Gastrocnemius medialis (tissue), 4 donors: ENCODE results near the gene COL4A3. TPM values are rescaled to one million over a fixed set of nuclear protein-coding genes. Genes with fewer than 3 reads are reported as not detected.

Experiments used
- ATAC-seq, 2 donors: fragments of 150-250 bp; one replicate each; pipeline ENCODE4 v1.9.1; 2016
- DNase-seq, 2 donors: peaks; one replicate each; pipeline ENCODE4 v3.0.0-alpha.2; 2019
- H3K27ac ChIP-seq, 4 donors: fragments of 200-600 bp; sonication (generic); 1 replicate in 1 of 4; 2 replicates in 3 of 4; pipeline ENCODE4 v1.5.1; 2016 to 2018; ENCODE audit warnings: mild to moderate bottlenecking in 2 of 4, moderate library complexity in 1 of 4
- H3K27me3 ChIP-seq, 3 donors: fragments of 200-600 bp; sonication (generic) in 2 of 3; 1 replicate in 1 of 3; 2 replicates in 2 of 3; pipeline versions ENCODE4 v1.5.1 to v1.6.0; 2016 to 2019; ENCODE audit warnings: mild to moderate bottlenecking in 1 of 3, moderate library complexity in 1 of 3
- H3K36me3 ChIP-seq, 2 donors: fragments of 200-600 bp; sonication (generic) in 1 of 2; one replicate each; pipeline ENCODE4 v1.5.1; 2017 to 2018
- H3K4me1 ChIP-seq, 2 donors: fragments of 200-600 bp; sonication (generic) in 1 of 2; one replicate each; pipeline ENCODE4 v1.5.1; 2016 to 2017; ENCODE audit warnings: mild to moderate bottlenecking in 2 of 2
- H3K4me3 ChIP-seq, 4 donors: fragments of 200-600 bp; sonication (generic) in 3 of 4; 1 replicate in 1 of 4; 2 replicates in 3 of 4; pipeline ENCODE4 v1.5.1; 2016 to 2019; ENCODE audit warnings: mild to moderate bottlenecking in 2 of 4
- H3K9me3 ChIP-seq, 3 donors: fragments of 200-600 bp; sonication (generic) in 2 of 3; 1 replicate in 1 of 3; 2 replicates in 2 of 3; pipeline ENCODE4 v1.5.1; 2016 to 2019
- POLR2A ChIP-seq, 2 donors: fragments of 450-650 bp; IDR thresholded peaks; one replicate each; pipeline ENCODE4 v1.6.1; 2017; ENCODE audit warnings: antibody characterized with exemption in 2 of 2, mild to moderate bottlenecking in 2 of 2, moderate library complexity in 2 of 2
- in situ Hi-C, 4 donors: fragments of 200-750 bp; cut with MboI; loops; one replicate each; pipeline versions ENCODE4 v1.15.0 to v1.8.0; 2017; ENCODE audit warnings: low sequenced_read_pairs in 4 of 4
- intact Hi-C: fragments of 100-400 bp; cut with DNase I; formaldehyde crosslinking; loops from one replicate; pipeline ENCODE4 v1.15.1; 2023; ENCODE audit warnings: low total_unique reads
- total RNA-seq, 4 donors: library from RNA; depleted of rRNA; stranded (reverse); fragments of >200 nt; gene quantifications; one replicate each; pipeline versions ENCODE4 v1.1.0 to v1.2.3, GENCODE V29; 2016
- TF ChIP-seq, protein P1 (sequence below), 5 experiments: fragments of 450-650 bp in 3 of 5; fragments of 200-600 bp in 2 of 5; sonication (generic) in 2 of 5; IDR thresholded peaks in 4 of 5; conservative IDR thresholded peaks in 1 of 5; 1 replicate in 4 of 5; 2 replicates in 1 of 5; pipeline ENCODE4 v1.5.1; 2016 to 2019; ENCODE audit warnings: antibody characterized with exemption in 5 of 5, mild to moderate bottlenecking in 3 of 5, moderate library complexity in 3 of 5

The COL4A3 gene
- total RNA-seq, 4 donors from 2014 or later: 1.9 to 66.8 (median 3.8) TPM

- DNase-seq (peak; percentile 36 to 59), ATAC-seq (peak; percentile 53 to 61)
- Histone ChIP-seq H3K36me3 (no peaks in the 10 kb centered on the region), H3K4me3 (no peak overlapping the region), H3K9me3 (no peaks in the 10 kb centered on the region), H3K4me1 (peaks cover 65 to 68% of the 10 kb centered on the region in 2 donors), H3K27me3 (no peaks in the 10 kb centered on the region), H3K27ac (peak overlapping the region; percentile 79 to 91 (median 84))
- in situ Hi-C loops: no loop called here
- intact Hi-C loops: no loop called here
- TF ChIP-seq, protein P1, sequence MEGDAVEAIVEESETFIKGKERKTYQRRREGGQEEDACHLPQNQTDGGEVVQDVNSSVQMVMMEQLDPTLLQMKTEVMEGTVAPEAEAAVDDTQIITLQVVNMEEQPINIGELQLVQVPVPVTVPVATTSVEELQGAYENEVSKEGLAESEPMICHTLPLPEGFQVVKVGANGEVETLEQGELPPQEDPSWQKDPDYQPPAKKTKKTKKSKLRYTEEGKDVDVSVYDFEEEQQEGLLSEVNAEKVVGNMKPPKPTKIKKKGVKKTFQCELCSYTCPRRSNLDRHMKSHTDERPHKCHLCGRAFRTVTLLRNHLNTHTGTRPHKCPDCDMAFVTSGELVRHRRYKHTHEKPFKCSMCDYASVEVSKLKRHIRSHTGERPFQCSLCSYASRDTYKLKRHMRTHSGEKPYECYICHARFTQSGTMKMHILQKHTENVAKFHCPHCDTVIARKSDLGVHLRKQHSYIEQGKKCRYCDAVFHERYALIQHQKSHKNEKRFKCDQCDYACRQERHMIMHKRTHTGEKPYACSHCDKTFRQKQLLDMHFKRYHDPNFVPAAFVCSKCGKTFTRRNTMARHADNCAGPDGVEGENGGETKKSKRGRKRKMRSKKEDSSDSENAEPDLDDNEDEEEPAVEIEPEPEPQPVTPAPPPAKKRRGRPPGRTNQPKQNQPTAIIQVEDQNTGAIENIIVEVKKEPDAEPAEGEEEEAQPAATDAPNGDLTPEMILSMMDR (IDR thresholded peaks at IDR 0.05 in 4 of 5, conservative IDR thresholded peaks at IDR 0.05 in 1 of 5): peak in 3 of 5 experiments; percentile 24 to 36 (median 27)
- no peak for TF ChIP-seq POLR2A (IDR thresholded peaks at IDR 0.05)
Observed at GRCh38 chr2:227191367-227191766, 26.9 kb downstream of the COL4A3 start.

GRCh38 chr2:227192491-227192890, 28.1 kb downstream of the COL4A3 start:
- no peak for TF ChIP-seq POLR2A (IDR thresholded peaks at IDR 0.05)
- TF ChIP-seq, protein P1 (IDR thresholded peaks at IDR 0.05 in 4 of 5, conservative IDR thresholded peaks at IDR 0.05 in 1 of 5): no peak
- intact Hi-C loops (no loop called here), in situ Hi-C loops (no loop called here)
- H3K4me1 ChIP-seq: peaks cover 62 to 63% of the 10 kb centered on the region in 2 donors
- no peaks in the 10 kb centered on the region for H3K9me3 ChIP-seq
- no peak overlapping the region for H3K4me3 ChIP-seq
- no peak for DNase-seq
- no peaks in the 10 kb centered on the region for H3K36me3 ChIP-seq
- no peaks in the 10 kb centered on the region for H3K27me3 ChIP-seq
- ATAC-seq: no peak
- peak overlapping the region in 3 of 4 donors; percentile 79 to 91 (median 80) for H3K27ac ChIP-seq

GRCh38 chr2:227194219-227194618, 29.8 kb downstream of the COL4A3 start:
- intact Hi-C loops: no loop called here
- DNase-seq (no peak), ATAC-seq (no peak)
- Histone ChIP-seq H3K4me1 (peaks cover 62 to 63% of the 10 kb centered on the region in 2 donors), H3K36me3 (no peaks in the 10 kb centered on the region), H3K27ac (peak overlapping the region in 1 of 4 donors; percentile 28), H3K9me3 (no peaks in the 10 kb centered on the region), H3K4me3 (no peak overlapping the region), H3K27me3 (no peaks in the 10 kb centered on the region)
- in situ Hi-C loops: no loop called here
- TF ChIP-seq POLR2A (IDR thresholded peaks at IDR 0.05): no peak
- TF ChIP-seq, protein P1 (IDR thresholded peaks at IDR 0.05 in 4 of 5, conservative IDR thresholded peaks at IDR 0.05 in 1 of 5): no peak

DNA sequence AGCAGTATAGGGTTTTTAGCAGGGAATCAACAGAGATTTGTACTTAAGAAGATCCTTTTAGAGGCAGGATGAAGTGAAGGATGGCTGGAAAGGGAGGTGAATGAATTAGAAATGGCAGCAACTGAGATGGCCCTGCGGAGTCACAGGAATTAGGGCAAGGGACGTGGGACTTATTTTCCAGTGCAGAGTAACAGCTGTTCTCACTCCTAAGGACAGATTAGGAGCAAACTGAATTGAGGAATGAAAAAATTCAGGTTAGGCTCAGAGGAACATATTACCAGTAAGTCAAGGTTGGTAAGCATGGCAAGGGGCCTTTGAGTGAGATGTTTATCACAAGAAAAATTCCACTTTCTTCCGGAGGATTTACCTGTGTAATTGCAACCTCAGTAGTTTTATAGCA, 34.4 kb downstream of the COL4A3 start:
- ATAC-seq (peak in 1 of 2 donors; percentile 53), DNase-seq (no peak)
- TF ChIP-seq, protein P1 (IDR thresholded peaks at IDR 0.05 in 4 of 5, conservative IDR thresholded peaks at IDR 0.05 in 1 of 5): no peak
- TF ChIP-seq POLR2A (IDR thresholded peaks at IDR 0.05): no peak
- H3K4me1 ChIP-seq: peaks cover 21 to 34% of the 10 kb centered on the region in 2 donors
- intact Hi-C loops: no loop called here
- H3K27ac ChIP-seq: peak overlapping the region in 2 of 4 donors; percentile 24 to 47
- no peaks in the 10 kb centered on the region for H3K9me3 ChIP-seq
- H3K36me3 ChIP-seq: no peaks in the 10 kb centered on the region
- in situ Hi-C loops: no loop called here
- H3K4me3 ChIP-seq: no peak overlapping the region
- no peaks in the 10 kb centered on the region for H3K27me3 ChIP-seq

DNA sequence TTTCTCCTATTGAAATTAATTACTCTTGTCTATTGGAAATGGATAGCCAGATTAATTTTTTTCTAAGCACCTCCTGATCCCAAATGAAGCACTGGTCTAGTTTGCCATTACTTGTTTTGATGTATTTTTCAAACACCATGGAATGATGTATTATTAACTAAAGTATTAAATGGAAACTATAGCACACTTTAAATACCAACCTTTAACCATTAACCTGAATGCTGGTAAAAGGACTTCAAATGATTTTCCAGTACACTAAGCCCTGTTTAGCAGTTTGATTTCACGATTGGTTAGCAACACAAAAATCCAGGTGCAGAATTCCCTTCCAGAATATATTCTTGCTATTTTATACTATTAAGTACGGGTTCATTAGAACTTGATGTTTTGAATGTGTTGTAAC, 37.3 kb downstream of the COL4A3 start:
- TF ChIP-seq POLR2A (IDR thresholded peaks at IDR 0.05): no peak
- TF ChIP-seq, protein P1 (IDR thresholded peaks at IDR 0.05 in 4 of 5, conservative IDR thresholded peaks at IDR 0.05 in 1 of 5): no peak
- Histone ChIP-seq H3K4me1 (peaks cover 29 to 34% of the 10 kb centered on the region in 2 donors), H3K36me3 (no peaks in the 10 kb centered on the region), H3K9me3 (no peaks in the 10 kb centered on the region), H3K27me3 (no peaks in the 10 kb centered on the region), H3K27ac (no peak overlapping the region), H3K4me3 (no peak overlapping the region)
- intact Hi-C loops: no loop called here
- DNase-seq (no peak), ATAC-seq (no peak)
- in situ Hi-C loops: no loop called here
